HuH-7 (cell line): ENCODE data around the gene HES1.
"Not testable (repeated sequence)": the region's sequence is repeated elsewhere in the genome, so short reads cannot be mapped to it uniquely, and the experiment has no call there.

Experiments used
- DNase-seq: peaks from one replicate; pipeline ENCODE4 v3.0.0; 2011; ENCODE audit warnings: low spot score

HES1 gene

GRCh38 chr3:194135806-194136518, at the start of gene HES1:
HES1 (plus strand) TSS chr3:194136148; CDS start chr3:194136381, 233 bp downstream.
- peak; percentile 96 for DNase-seq

GRCh38 chr3:194086388-194087075, 49.4 kb upstream of the HES1 start:
- DNase-seq = no peak

GRCh38 chr3:194087280-194087679, 48.7 kb upstream of the HES1 start:
- DNase-seq = no peak

GRCh38 chr3:194087995-194088855, 47.7 kb upstream of the HES1 start:
- DNase-seq = no peak

- DNase-seq = peak; percentile 65
These were observed 46.4 kb upstream of the HES1 start for GRCh38 chr3:194089357-194090177.

GRCh38 chr3:194090178-194090555, 45.8 kb upstream of the HES1 start:
- DNase-seq = not testable (repeated sequence)

- no peak for DNase-seq
These were observed 45.2 kb upstream of the HES1 start for GRCh38 chr3:194090716-194091115.

GRCh38 chr3:194091141-194091540, 44.8 kb upstream of the HES1 start:
- DNase-seq = no peak

- not testable (repeated sequence) for DNase-seq
These were observed 44.1 kb upstream of the HES1 start for GRCh38 chr3:194091897-194092296.

GRCh38 chr3:194092881-194093301, 43.1 kb upstream of the HES1 start:
- no peak for DNase-seq

- no peak for DNase-seq
These were observed 42.1 kb upstream of the HES1 start for GRCh38 chr3:194093842-194094241.

- no peak for DNase-seq
These were observed 40.5 kb upstream of the HES1 start for GRCh38 chr3:194095464-194095863.

- DNase-seq = no peak
These were observed 40.0 kb upstream of the HES1 start for GRCh38 chr3:194095902-194096301.

GRCh38 chr3:194097141-194097882, 38.6 kb upstream of the HES1 start:
- no peak for DNase-seq

- no peak for DNase-seq
These were observed 37.7 kb upstream of the HES1 start for GRCh38 chr3:194098081-194098842.

- no peak for DNase-seq
These were observed 37.1 kb upstream of the HES1 start for GRCh38 chr3:194098843-194099183.

GRCh38 chr3:194099215-194099614, 36.7 kb upstream of the HES1 start:
- no peak for DNase-seq

GRCh38 chr3:194100856-194101390, 35.0 kb upstream of the HES1 start:
- no peak for DNase-seq

- no peak for DNase-seq
These were observed 34.1 kb upstream of the HES1 start for GRCh38 chr3:194101592-194102432.
